GM12873 (cell line): ENCODE data around the gene ILDR2.

Experiments used
- CTCF ChIP-seq: IDR thresholded peaks from 2 replicates; pipeline ENCODE4 v1.5.1; 2012; ENCODE audit warnings: low read depth, mild to moderate bottlenecking, moderate library complexity, low read length, control low read depth; ENCODE audit not compliant: insufficient read depth; ENCODE audit errors: missing control alignments

Gene ILDR2

GRCh38 chr1:166884040-166884642 is 91.2 kb downstream of the ILDR2 start:
- TF ChIP-seq CTCF: peak; percentile 88

GRCh38 chr1:166882893-166883292 is 92.4 kb downstream of the ILDR2 start:
- TF ChIP-seq CTCF: no peak

- peak; percentile 43 for TF ChIP-seq CTCF
These were observed 98.9 kb downstream of the ILDR2 start for GRCh38 chr1:166876540-166876838.

- TF ChIP-seq CTCF: no peak
These were observed 99.4 kb downstream of the ILDR2 start, which contains the start of gene TADA1 for GRCh38 chr1:166875734-166876539. Gene TADA1 (minus strand): TSS chr1:166876264. CDS start chr1:166876233, 31 bp downstream.

- no peak for TF ChIP-seq CTCF
These were observed 100.0 kb downstream of the ILDR2 start for GRCh38 chr1:166875302-166875733.

GRCh38 chr1:166874464-166874863 is 100.9 kb downstream of the ILDR2 start:
- TF ChIP-seq CTCF: no peak

- TF ChIP-seq CTCF: no peak
These were observed 104.8 kb downstream of the ILDR2 start for GRCh38 chr1:166870584-166870983.
